Colonic mucosa (tissue), 4 donors: Measurements from ENCODE around the gene STRN4. TPM values are rescaled to one million over a fixed set of nuclear protein-coding genes. Genes with fewer than 3 reads are reported as not detected.

Experiments used
- DNase-seq: peaks from one replicate; pipeline ENCODE4 v3.0.0-alpha.2; 2020
- H3K27ac ChIP-seq: fragments of 200-600 bp; one replicate; pipeline ENCODE4 v1.8.0; 2021
- H3K27me3 ChIP-seq: fragments of 200-600 bp; one replicate; pipeline ENCODE4 v1.8.0; 2021
- H3K36me3 ChIP-seq: fragments of 200-600 bp; one replicate; pipeline ENCODE4 v1.8.0; 2021
- H3K4me1 ChIP-seq: fragments of 200-600 bp; one replicate; pipeline ENCODE4 v1.8.0; 2021; ENCODE audit warnings: mild to moderate bottlenecking
- H3K4me3 ChIP-seq: fragments of 200-600 bp; one replicate; pipeline ENCODE4 v1.8.0; 2021
- H3K9ac ChIP-seq, 2 donors: one replicate each; pipeline ENCODE4 v1.7.0; 2013; ENCODE audit warnings: control low read depth in 2 of 2, low read depth in 2 of 2, low read length in 2 of 2
- H3K9me3 ChIP-seq: fragments of 200-600 bp; one replicate; pipeline ENCODE4 v1.8.0; 2021
- intact Hi-C: fragments of 100-400 bp; cut with DNase I; formaldehyde crosslinking; loops from one replicate; pipeline ENCODE4 v1.14.1; 2022
- total RNA-seq, 2 donors: library from RNA; stranded (reverse); fragmentation: NEBNext Ultra II Directional in 1 of 2; extraction: Animal tissue kit (Norgen Biotek cat#: 25700) in 1 of 2; gene quantifications; one replicate each; pipeline ENCODE4 v1.2.1, GENCODE V29; 2021
- TF ChIP-seq, protein P1 (sequence below): fragments of 200-600 bp; IDR thresholded peaks from one replicate; pipeline ENCODE4 v1.8.0; 2022; ENCODE audit warnings: antibody characterized with exemption, mild to moderate bottlenecking
- donor health status: healthy.
- donor health status: DM: no; HTN: no; CAD: no.
- donor health status: DM: no; HTN: no; CAD: no.

Gene STRN4
- total RNA-seq, 2 donors from 2014 or later, result 56.5 to 90.0 TPM

DNA sequence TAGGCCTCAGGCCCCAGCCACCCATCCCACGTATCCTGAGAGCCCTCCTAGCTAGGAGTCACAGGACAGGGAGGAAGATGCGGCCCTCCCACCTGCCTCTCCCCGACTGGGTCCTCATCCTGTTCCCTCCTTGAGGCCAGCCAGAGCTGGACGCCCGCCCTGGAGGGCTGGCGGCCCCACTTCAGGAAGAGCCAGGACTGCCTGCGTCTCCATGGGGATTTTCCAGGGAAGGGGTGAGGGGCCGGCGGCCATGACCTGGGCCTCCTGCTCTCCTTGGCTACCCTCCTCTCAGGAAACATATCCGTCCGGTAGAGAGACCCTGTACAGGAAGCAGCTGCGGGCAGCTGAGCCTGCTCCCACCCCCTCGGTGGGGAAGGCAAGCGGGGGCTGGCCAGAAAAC is 18.0 kb downstream of the STRN4 start:
- no peak overlapping the region for H3K9ac ChIP-seq
- H3K4me1 ChIP-seq, result no peaks in the 10 kb centered on the region
- no peak overlapping the region for H3K4me3 ChIP-seq
- H3K9me3 ChIP-seq, result no peaks in the 10 kb centered on the region
- H3K27me3 ChIP-seq, result no peaks in the 10 kb centered on the region
- no peak for DNase-seq
- TF ChIP-seq, protein P1, sequence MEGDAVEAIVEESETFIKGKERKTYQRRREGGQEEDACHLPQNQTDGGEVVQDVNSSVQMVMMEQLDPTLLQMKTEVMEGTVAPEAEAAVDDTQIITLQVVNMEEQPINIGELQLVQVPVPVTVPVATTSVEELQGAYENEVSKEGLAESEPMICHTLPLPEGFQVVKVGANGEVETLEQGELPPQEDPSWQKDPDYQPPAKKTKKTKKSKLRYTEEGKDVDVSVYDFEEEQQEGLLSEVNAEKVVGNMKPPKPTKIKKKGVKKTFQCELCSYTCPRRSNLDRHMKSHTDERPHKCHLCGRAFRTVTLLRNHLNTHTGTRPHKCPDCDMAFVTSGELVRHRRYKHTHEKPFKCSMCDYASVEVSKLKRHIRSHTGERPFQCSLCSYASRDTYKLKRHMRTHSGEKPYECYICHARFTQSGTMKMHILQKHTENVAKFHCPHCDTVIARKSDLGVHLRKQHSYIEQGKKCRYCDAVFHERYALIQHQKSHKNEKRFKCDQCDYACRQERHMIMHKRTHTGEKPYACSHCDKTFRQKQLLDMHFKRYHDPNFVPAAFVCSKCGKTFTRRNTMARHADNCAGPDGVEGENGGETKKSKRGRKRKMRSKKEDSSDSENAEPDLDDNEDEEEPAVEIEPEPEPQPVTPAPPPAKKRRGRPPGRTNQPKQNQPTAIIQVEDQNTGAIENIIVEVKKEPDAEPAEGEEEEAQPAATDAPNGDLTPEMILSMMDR, result no peak
- peaks cover 36% of the 10 kb centered on the region for H3K36me3 ChIP-seq
- no peak overlapping the region for H3K27ac ChIP-seq
- intact Hi-C loops, result no loop called here

GRCh38 chr19:46727757-46728156 is 18.5 kb downstream of the STRN4 start:
- H3K36me3 ChIP-seq, result peaks cover 37% of the 10 kb centered on the region
- TF ChIP-seq, protein P1, result no peak
- no peak overlapping the region for H3K27ac ChIP-seq
- no peak overlapping the region for H3K4me3 ChIP-seq
- intact Hi-C loops, result no loop called here
- no peaks in the 10 kb centered on the region for H3K27me3 ChIP-seq
- no peak for DNase-seq
- no peak overlapping the region for H3K9ac ChIP-seq
- H3K9me3 ChIP-seq, result no peaks in the 10 kb centered on the region
- H3K4me1 ChIP-seq, result no peaks in the 10 kb centered on the region

- H3K9me3 ChIP-seq, result no peaks in the 10 kb centered on the region
- no peak overlapping the region for H3K27ac ChIP-seq
- TF ChIP-seq, protein P1, result no peak
- H3K36me3 ChIP-seq, result peaks cover 37% of the 10 kb centered on the region
- H3K9ac ChIP-seq, result no peak overlapping the region
- no peaks in the 10 kb centered on the region for H3K4me1 ChIP-seq
- no peaks in the 10 kb centered on the region for H3K27me3 ChIP-seq
- DNase-seq, result no peak
- H3K4me3 ChIP-seq, result no peak overlapping the region
- intact Hi-C loops, result no loop called here
These were observed 19.2 kb downstream of the STRN4 start for GRCh38 chr19:46726971-46727501.

GRCh38 chr19:46726551-46726950 is 19.7 kb downstream of the STRN4 start:
- no peak for DNase-seq
- Histone ChIP-seq H3K36me3 (peaks cover 38% of the 10 kb centered on the region), H3K27ac (no peak overlapping the region), H3K4me3 (no peak overlapping the region), H3K4me1 (no peaks in the 10 kb centered on the region), H3K9me3 (no peaks in the 10 kb centered on the region), H3K27me3 (no peaks in the 10 kb centered on the region), H3K9ac (no peak overlapping the region)
- intact Hi-C loops, result no loop called here
- TF ChIP-seq, protein P1, result no peak

DNA sequence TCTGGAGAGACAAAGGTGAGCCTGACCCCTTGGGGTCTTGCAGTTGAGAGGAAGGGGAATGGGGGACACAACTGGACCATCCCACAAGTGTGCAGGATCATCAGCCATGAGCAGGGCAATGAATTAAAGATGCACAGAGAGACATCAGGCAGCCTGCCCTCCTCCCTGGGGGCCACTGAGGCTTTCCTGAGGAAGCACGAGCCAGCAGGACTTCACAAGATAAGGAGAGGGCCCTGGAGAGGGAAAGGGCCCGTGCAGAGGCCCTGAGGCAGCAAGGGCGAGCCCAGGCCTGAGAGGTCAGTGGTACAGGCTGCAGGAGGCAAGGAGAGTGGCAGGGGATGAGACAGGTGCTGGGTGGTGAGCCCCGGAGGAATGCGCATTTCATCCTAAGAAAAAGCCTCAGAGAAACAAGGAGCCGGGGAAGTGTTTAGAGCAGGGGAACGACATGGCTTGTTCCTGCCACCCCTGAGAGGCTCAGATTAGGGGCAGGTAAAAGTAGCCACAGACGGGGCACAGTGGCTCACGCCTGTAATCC is 20.3 kb downstream of the STRN4 start:
- intact Hi-C loops, result no loop called here
- no peak overlapping the region for H3K9ac ChIP-seq
- peaks cover 38% of the 10 kb centered on the region for H3K36me3 ChIP-seq

More for the DNA sequence above, 20.3 kb downstream of the STRN4 start:
- Histone ChIP-seq H3K4me1 (no peaks in the 10 kb centered on the region), H3K27ac (no peak overlapping the region), H3K27me3 (no peaks in the 10 kb centered on the region), H3K4me3 (no peak overlapping the region), H3K9me3 (no peaks in the 10 kb centered on the region)
- TF ChIP-seq, protein P1, result no peak
- DNase-seq, result no peak
